DLD1 (cell line): ENCODE measurements around the gene BOK.
"Not testable (repeated sequence)": the region's sequence is repeated elsewhere in the genome, so short reads cannot be mapped to it uniquely, and the experiment has no call there.

Source experiments
- in situ Hi-C: cut with HindIII; loops from 2 replicates; pipeline ENCODE4 v1.10.0; 2017; ENCODE audit warnings: low sequenced_read_pairs

The BOK gene

GRCh38 chr2:241558532-241559322 lies at the start of gene BOK:
Gene BOK, plus strand, starts transcription at chr2:241558745. Its CDS starts 739 bp downstream, at chr2:241559484.
- in situ Hi-C loops = no loop called here

- in situ Hi-C loops = no loop called here
Measured at GRCh38 chr2:241509155-241509784, 49.3 kb upstream of the BOK start.

GRCh38 chr2:241511091-241511741 lies 47.3 kb upstream of the BOK start:
- in situ Hi-C loops = no loop called here

GRCh38 chr2:241514553-241514952 lies 44.0 kb upstream of the BOK start:
- in situ Hi-C loops = no loop called here

GRCh38 chr2:241514986-241515737 lies 43.4 kb upstream of the BOK start:
- in situ Hi-C loops = no loop called here

GRCh38 chr2:241516520-241516965 lies 42.0 kb upstream of the BOK start:
- in situ Hi-C loops = no loop called here

GRCh38 chr2:241517297-241517696 lies 41.2 kb upstream of the BOK start:
- in situ Hi-C loops = no loop called here

GRCh38 chr2:241519669-241520068 lies 38.9 kb upstream of the BOK start:
- in situ Hi-C loops = no loop called here

- in situ Hi-C loops = no loop called here
Measured at GRCh38 chr2:241522477-241522876, 36.1 kb upstream of the BOK start.

- in situ Hi-C loops = not testable (repeated sequence)
Measured at GRCh38 chr2:241525818-241526780, 32.4 kb upstream of the BOK start.

GRCh38 chr2:241530571-241530970 lies 28.0 kb upstream of the BOK start:
- in situ Hi-C loops = no loop called here

GRCh38 chr2:241531161-241531722 lies 27.3 kb upstream of the BOK start:
- in situ Hi-C loops = no loop called here

- in situ Hi-C loops = no loop called here
Measured at GRCh38 chr2:241532168-241532567, 26.4 kb upstream of the BOK start.

- in situ Hi-C loops = no loop called here
Measured at GRCh38 chr2:241532733-241533601, 25.6 kb upstream of the BOK start.

GRCh38 chr2:241534293-241534692 lies 24.3 kb upstream of the BOK start:
- in situ Hi-C loops = no loop called here

- in situ Hi-C loops = no loop called here
Measured at GRCh38 chr2:241534701-241535375, 23.7 kb upstream of the BOK start.

GRCh38 chr2:241535871-241536655 lies 22.5 kb upstream of the BOK start:
- in situ Hi-C loops = no loop called here
